ENCODE measurements around the gene CHST9.

Gene CHST9

DNA sequence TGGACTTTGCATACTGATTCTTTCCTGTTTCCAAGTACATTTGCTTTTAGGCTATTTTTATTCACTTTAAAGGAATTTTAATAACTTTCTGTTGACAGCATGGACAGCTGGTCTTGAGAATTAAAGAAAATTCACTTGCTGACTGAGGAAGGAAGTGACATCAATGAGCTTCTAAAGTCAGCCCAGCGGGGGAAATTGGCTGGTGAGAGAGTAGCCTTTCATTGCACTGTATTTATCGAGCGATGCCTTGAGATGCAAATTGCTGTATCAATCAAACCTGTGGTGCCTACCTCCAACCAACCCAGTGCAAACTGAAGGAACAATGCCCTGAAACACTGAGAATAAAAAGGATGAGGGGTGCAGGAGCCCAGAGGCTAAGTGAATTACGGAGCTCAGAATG is 228.2 kb downstream of the CHST9 start:
- H3K79me1 ChIP-seq (replicated peaks; ENCODE audit: low read length, poor library complexity, severe bottlenecking) = no peaks in the 10 kb centered on the region
- H3K27ac ChIP-seq (ENCODE audit: low read length, poor library complexity, severe bottlenecking) = no peak overlapping the region
- H2BK120ac ChIP-seq (ENCODE audit: low read depth, low read length) = no peak overlapping the region
- no peak for DNase-seq
- no peak overlapping the region for H3K4ac ChIP-seq (ENCODE audit: low read depth in 1 of 2, low read length in 2 of 2)
- no peak overlapping the region for H3K4me3 ChIP-seq (ENCODE audit: insufficient read depth in 1 of 2, low read depth in 1 of 2, low read length in 2 of 2)
- no peak overlapping the region for H2AK5ac ChIP-seq (ENCODE audit: low read length, severe bottlenecking)
- no peak overlapping the region for H3K18ac ChIP-seq (ENCODE audit: low read depth in 1 of 2, low read length in 2 of 2)
- no peaks in the 10 kb centered on the region for H3K36me3 ChIP-seq (ENCODE audit: control insufficient read depth in 1 of 2, insufficient read depth in 2 of 2, low read depth in 1 of 2, low read length in 2 of 2)
- no peak overlapping the region for H3K4me2 ChIP-seq (ENCODE audit: low read length, poor library complexity, severe bottlenecking)
- WGBS = 57% methylated on average over 1 of the region's 4 CpGs
- H3K9ac ChIP-seq (ENCODE audit: low read length) = no peak overlapping the region
- no peak overlapping the region for H2AFZ ChIP-seq (ENCODE audit: low read depth, low read length)
- no peak overlapping the region for H3K14ac ChIP-seq (ENCODE audit: low read length in 2 of 2)
- no peak overlapping the region for H2BK15ac ChIP-seq (ENCODE audit: low read depth, poor library complexity, severe bottlenecking)
- H3K4me1 ChIP-seq (ENCODE audit: control insufficient read depth, insufficient read depth, low read depth, low read length) = no peaks in the 10 kb centered on the region
- H2BK5ac ChIP-seq (ENCODE audit: low read depth, low read length, poor library complexity, severe bottlenecking) = no peak overlapping the region
- no peak overlapping the region for H3K23ac ChIP-seq (ENCODE audit: low read length in 2 of 2)
- H4K91ac ChIP-seq (ENCODE audit: low read length) = no peak overlapping the region
- H2BK12ac ChIP-seq (ENCODE audit: low read length in 2 of 2) = no peak overlapping the region
- no peak overlapping the region for H4K8ac ChIP-seq (ENCODE audit: low read length)
- H3K9me3 ChIP-seq (ENCODE audit: control insufficient read depth, low read length) = no peaks in the 10 kb centered on the region
- H3K27me3 ChIP-seq (ENCODE audit: control insufficient read depth in 1 of 2, insufficient read depth in 1 of 2, low read length in 2 of 2) = no peaks in the 10 kb centered on the region

DNA sequence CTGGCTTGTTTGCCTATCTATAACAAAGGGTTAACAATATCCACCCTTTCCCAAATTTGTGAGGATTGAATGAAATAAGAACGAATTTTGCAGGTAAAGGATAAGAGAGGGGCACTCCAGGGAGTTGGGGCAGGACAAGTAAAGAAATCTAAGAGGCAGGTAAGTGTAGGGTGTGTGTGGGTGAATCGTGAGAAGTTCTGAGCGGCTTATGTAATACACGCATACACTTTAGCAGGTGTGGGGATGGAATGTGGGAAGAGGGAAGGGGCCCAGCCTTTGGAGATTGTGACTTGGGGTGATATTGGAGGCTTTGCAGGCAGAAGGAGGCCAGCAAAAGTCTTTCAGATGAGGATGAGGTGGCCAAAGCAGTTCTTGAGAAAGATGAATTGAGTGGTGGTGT is 236.4 kb downstream of the CHST9 start:
- no peaks in the 10 kb centered on the region for H3K4me1 ChIP-seq (ENCODE audit: control insufficient read depth, insufficient read depth, low read depth, low read length)
- no peak for DNase-seq
- H3K18ac ChIP-seq (ENCODE audit: low read depth in 1 of 2, low read length in 2 of 2) = no peak overlapping the region

DNA sequence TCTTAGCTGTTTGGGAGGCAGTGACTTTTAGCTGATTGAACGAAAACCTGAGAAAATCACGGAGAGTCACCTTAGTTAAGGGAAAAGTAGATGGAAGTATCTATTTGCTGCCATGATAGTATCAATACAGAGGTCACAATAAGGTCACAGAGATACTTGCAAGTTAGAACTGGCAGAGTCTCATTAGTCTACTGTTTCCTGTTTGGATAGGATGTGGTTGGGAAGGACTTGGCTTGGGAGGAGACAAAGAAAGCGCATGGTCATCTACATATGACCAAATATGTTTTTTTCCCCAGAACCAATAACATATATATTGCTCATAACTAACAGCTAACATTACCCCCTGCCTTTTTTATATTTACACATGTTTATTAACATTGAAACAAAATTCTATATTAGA is 241.2 kb downstream of the CHST9 start:
- H3K27ac ChIP-seq (ENCODE audit: low read length, poor library complexity, severe bottlenecking) = no peak overlapping the region
- no peak overlapping the region for H2BK5ac ChIP-seq (ENCODE audit: low read depth, low read length, poor library complexity, severe bottlenecking)
- no peaks in the 10 kb centered on the region for H3K36me3 ChIP-seq (ENCODE audit: control insufficient read depth in 1 of 2, insufficient read depth in 2 of 2, low read depth in 1 of 2, low read length in 2 of 2)
- H3K4ac ChIP-seq (ENCODE audit: low read depth in 1 of 2, low read length in 2 of 2) = no peak overlapping the region
- no peaks in the 10 kb centered on the region for H3K27me3 ChIP-seq (ENCODE audit: control insufficient read depth in 1 of 2, insufficient read depth in 1 of 2, low read length in 2 of 2)
- no peak overlapping the region for H2BK120ac ChIP-seq (ENCODE audit: low read depth, low read length)
- H3K18ac ChIP-seq (ENCODE audit: low read depth in 1 of 2, low read length in 2 of 2) = no peak overlapping the region
- no peak overlapping the region for H4K8ac ChIP-seq (ENCODE audit: low read length)
- no peaks in the 10 kb centered on the region for H3K9me3 ChIP-seq (ENCODE audit: control insufficient read depth, low read length)
- no peak overlapping the region for H3K4me2 ChIP-seq (ENCODE audit: low read length, poor library complexity, severe bottlenecking)
- H2BK12ac ChIP-seq (ENCODE audit: low read length in 2 of 2) = no peak overlapping the region
- H3K23ac ChIP-seq (ENCODE audit: low read length in 2 of 2) = no peak overlapping the region
- H2BK15ac ChIP-seq (ENCODE audit: low read depth, poor library complexity, severe bottlenecking) = no peak overlapping the region
- no peak overlapping the region for H4K91ac ChIP-seq (ENCODE audit: low read length)
- H3K79me1 ChIP-seq (replicated peaks; ENCODE audit: low read length, poor library complexity, severe bottlenecking) = no peaks in the 10 kb centered on the region
- no peak for DNase-seq
- no peak overlapping the region for H3K4me3 ChIP-seq (ENCODE audit: insufficient read depth in 1 of 2, low read depth in 1 of 2, low read length in 2 of 2)
- no peak overlapping the region for H2AK5ac ChIP-seq (ENCODE audit: low read length, severe bottlenecking)
- H3K9ac ChIP-seq (ENCODE audit: low read length) = no peak overlapping the region
- no peak overlapping the region for H3K14ac ChIP-seq (ENCODE audit: low read length in 2 of 2)
- H2AFZ ChIP-seq (ENCODE audit: low read depth, low read length) = no peak overlapping the region
- WGBS = 91% methylated on average over 2 of the region's 3 CpGs
- no peaks in the 10 kb centered on the region for H3K4me1 ChIP-seq (ENCODE audit: control insufficient read depth, insufficient read depth, low read depth, low read length)

More for the DNA sequence above, 236.4 kb downstream of the CHST9 start:
- H2BK12ac ChIP-seq (ENCODE audit: low read length in 2 of 2) = no peak overlapping the region
- H3K14ac ChIP-seq (ENCODE audit: low read length in 2 of 2) = no peak overlapping the region
- H3K23ac ChIP-seq (ENCODE audit: low read length in 2 of 2) = no peak overlapping the region
- no peak overlapping the region for H2BK120ac ChIP-seq (ENCODE audit: low read depth, low read length)
- 78% methylated on average over 4 of the region's 4 CpGs for WGBS
- no peak overlapping the region for H2BK15ac ChIP-seq (ENCODE audit: low read depth, poor library complexity, severe bottlenecking)
- H3K27me3 ChIP-seq (ENCODE audit: control insufficient read depth in 1 of 2, insufficient read depth in 1 of 2, low read length in 2 of 2) = no peaks in the 10 kb centered on the region
- no peak overlapping the region for H3K4me2 ChIP-seq (ENCODE audit: low read length, poor library complexity, severe bottlenecking)
- H3K4me3 ChIP-seq (ENCODE audit: insufficient read depth in 1 of 2, low read depth in 1 of 2, low read length in 2 of 2) = no peak overlapping the region
- no peak overlapping the region for H4K8ac ChIP-seq (ENCODE audit: low read length)
- no peak overlapping the region for H2AFZ ChIP-seq (ENCODE audit: low read depth, low read length)
- no peak overlapping the region for H2AK5ac ChIP-seq (ENCODE audit: low read length, severe bottlenecking)
- H3K27ac ChIP-seq (ENCODE audit: low read length, poor library complexity, severe bottlenecking) = no peak overlapping the region
- H3K9me3 ChIP-seq (ENCODE audit: control insufficient read depth, low read length) = no peaks in the 10 kb centered on the region
- no peaks in the 10 kb centered on the region for H3K79me1 ChIP-seq (replicated peaks; ENCODE audit: low read length, poor library complexity, severe bottlenecking)
- H3K4ac ChIP-seq (ENCODE audit: low read depth in 1 of 2, low read length in 2 of 2) = no peak overlapping the region
- H3K9ac ChIP-seq (ENCODE audit: low read length) = no peak overlapping the region
- no peaks in the 10 kb centered on the region for H3K36me3 ChIP-seq (ENCODE audit: control insufficient read depth in 1 of 2, insufficient read depth in 2 of 2, low read depth in 1 of 2, low read length in 2 of 2)
- H4K91ac ChIP-seq (ENCODE audit: low read length) = no peak overlapping the region
- H2BK5ac ChIP-seq (ENCODE audit: low read depth, low read length, poor library complexity, severe bottlenecking) = no peak overlapping the region

DNA sequence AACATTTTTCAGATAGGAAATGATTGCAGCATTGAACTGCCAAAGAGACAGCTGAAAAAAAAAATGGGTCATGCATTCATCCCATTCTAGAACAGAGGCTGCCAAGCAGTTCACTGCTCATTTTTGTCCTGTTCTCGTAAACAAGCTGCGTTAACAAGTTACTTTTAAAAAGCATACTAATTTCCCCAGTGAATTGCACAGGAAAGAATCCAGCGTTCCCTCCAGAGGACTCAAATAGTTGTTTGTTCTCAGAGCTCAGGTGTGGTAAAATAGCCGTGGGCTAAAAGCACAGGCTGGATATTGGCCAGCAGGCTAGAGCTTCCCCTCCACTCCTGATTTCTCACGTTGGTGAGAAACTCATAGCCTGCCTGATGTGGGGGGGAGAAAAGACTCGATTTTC is 243.5 kb downstream of the CHST9 start:
- Histone ChIP-seq H3K27me3 (ENCODE audit: control insufficient read depth in 1 of 2, insufficient read depth in 1 of 2, low read length in 2 of 2) (no peaks in the 10 kb centered on the region), H3K27ac (ENCODE audit: low read length, poor library complexity, severe bottlenecking) (no peak overlapping the region), H4K91ac (ENCODE audit: low read length) (no peak overlapping the region), H3K14ac (ENCODE audit: low read length in 2 of 2) (no peak overlapping the region), H3K4me2 (ENCODE audit: low read length, poor library complexity, severe bottlenecking) (no peak overlapping the region), H3K23ac (ENCODE audit: low read length in 2 of 2) (no peak overlapping the region), H3K4ac (ENCODE audit: low read depth in 1 of 2, low read length in 2 of 2) (no peak overlapping the region), H4K8ac (ENCODE audit: low read length) (no peak overlapping the region), H2BK5ac (ENCODE audit: low read depth, low read length, poor library complexity, severe bottlenecking) (no peak overlapping the region), H3K9me3 (ENCODE audit: control insufficient read depth, low read length) (no peaks in the 10 kb centered on the region), H3K4me1 (ENCODE audit: control insufficient read depth, insufficient read depth, low read depth, low read length) (no peaks in the 10 kb centered on the region), H2BK12ac (ENCODE audit: low read length in 2 of 2) (no peak overlapping the region), H2AK5ac (ENCODE audit: low read length, severe bottlenecking) (no peak overlapping the region), H3K79me1 (replicated peaks; ENCODE audit: low read length, poor library complexity, severe bottlenecking) (no peaks in the 10 kb centered on the region), H3K36me3 (ENCODE audit: control insufficient read depth in 1 of 2, insufficient read depth in 2 of 2, low read depth in 1 of 2, low read length in 2 of 2) (no peaks in the 10 kb centered on the region), H3K4me3 (ENCODE audit: insufficient read depth in 1 of 2, low read depth in 1 of 2, low read length in 2 of 2) (no peak overlapping the region), H2BK15ac (ENCODE audit: low read depth, poor library complexity, severe bottlenecking) (no peak overlapping the region), H3K9ac (ENCODE audit: low read length) (no peak overlapping the region), H3K18ac (ENCODE audit: low read depth in 1 of 2, low read length in 2 of 2) (no peak overlapping the region), H2BK120ac (ENCODE audit: low read depth, low read length) (no peak overlapping the region), H2AFZ (ENCODE audit: low read depth, low read length) (no peak overlapping the region)
- 72% methylated on average over 4 of the region's 6 CpGs for WGBS
- no peak for DNase-seq
